Measurements from ENCODE around the gene RPL18. TPM values are rescaled to one million over a fixed set of nuclear protein-coding genes. Genes with fewer than 3 reads are reported as not detected.

RPL18 gene
- total RNA-seq, 1 experiment from 2014 or later, result 1,736 TPM

DNA sequence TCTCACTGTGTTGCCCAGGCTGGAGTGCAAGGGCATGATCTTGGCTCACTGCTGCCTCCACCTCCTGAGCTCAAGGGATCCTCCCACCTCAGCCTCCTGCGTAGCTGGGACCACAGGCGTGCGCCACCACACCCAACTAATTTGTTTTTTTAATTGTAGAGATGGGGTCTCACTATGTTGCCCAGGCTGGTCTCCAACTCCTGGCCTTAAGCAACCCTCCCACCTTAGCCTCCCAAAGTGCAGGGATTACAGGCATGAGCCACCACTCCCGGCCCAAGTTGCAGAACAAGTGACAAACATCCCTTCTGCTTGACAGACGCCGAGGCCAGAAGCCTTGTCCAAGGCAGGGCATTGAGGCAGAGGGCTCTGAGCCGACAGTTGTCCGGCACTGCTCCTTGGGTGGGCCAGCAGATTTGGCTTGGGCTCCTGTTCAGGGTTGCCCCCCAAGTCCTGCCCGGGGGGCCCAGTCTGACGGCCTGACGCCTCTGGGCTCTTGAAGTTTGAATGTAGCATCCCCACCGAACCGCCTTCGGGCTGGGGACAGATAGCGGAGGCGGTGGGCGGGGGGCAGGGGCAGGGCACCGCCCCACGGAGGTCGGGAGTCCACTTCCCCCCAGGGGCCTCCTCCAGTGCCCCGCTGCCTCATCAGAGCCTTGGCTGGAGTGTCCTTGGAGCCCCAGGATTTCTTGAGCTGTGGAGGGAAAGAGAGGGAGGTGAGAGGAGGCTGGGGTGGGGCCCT lies 18.1 kb downstream of the RPL18 start:
- POLR2A ChIA-PET, result no interaction called here
- Mint-ChIP-seq H3K36me3 (ENCODE audit: insufficient read depth, unreplicated experiment) (no peaks in the 10 kb centered on the region), H3K4me1 (ENCODE audit: insufficient read depth, unreplicated experiment) (no peaks in the 10 kb centered on the region), H3K4me3 (ENCODE audit: unreplicated experiment) (no peak overlapping the region), H3K27ac (ENCODE audit: low read depth, unreplicated experiment) (no peak overlapping the region), H3K27me3 (ENCODE audit: insufficient read depth, unreplicated experiment) (peaks cover 15% of the 10 kb centered on the region), H3K9me3 (ENCODE audit: unreplicated experiment) (no peaks in the 10 kb centered on the region)
- CTCF ChIA-PET, result interaction anchor here (0.8 to 1.1 kb wide), 2 partner anchors 8 to 12 kb away, joined by 3 to 4 read pairs; no protein-coding TSS in a partner anchor
- BruUV-seq (replicated peaks), result no TSS peak
- intact Hi-C loops (cut with micrococcal nuclease), result no loop called here
- TF ChIP-seq, protein P1, sequence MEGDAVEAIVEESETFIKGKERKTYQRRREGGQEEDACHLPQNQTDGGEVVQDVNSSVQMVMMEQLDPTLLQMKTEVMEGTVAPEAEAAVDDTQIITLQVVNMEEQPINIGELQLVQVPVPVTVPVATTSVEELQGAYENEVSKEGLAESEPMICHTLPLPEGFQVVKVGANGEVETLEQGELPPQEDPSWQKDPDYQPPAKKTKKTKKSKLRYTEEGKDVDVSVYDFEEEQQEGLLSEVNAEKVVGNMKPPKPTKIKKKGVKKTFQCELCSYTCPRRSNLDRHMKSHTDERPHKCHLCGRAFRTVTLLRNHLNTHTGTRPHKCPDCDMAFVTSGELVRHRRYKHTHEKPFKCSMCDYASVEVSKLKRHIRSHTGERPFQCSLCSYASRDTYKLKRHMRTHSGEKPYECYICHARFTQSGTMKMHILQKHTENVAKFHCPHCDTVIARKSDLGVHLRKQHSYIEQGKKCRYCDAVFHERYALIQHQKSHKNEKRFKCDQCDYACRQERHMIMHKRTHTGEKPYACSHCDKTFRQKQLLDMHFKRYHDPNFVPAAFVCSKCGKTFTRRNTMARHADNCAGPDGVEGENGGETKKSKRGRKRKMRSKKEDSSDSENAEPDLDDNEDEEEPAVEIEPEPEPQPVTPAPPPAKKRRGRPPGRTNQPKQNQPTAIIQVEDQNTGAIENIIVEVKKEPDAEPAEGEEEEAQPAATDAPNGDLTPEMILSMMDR (IDR thresholded peaks at IDR 0.05; ENCODE audit: unreplicated experiment), result no peak
- DNase-seq (ENCODE audit: unreplicated experiment), result no peak

DNA sequence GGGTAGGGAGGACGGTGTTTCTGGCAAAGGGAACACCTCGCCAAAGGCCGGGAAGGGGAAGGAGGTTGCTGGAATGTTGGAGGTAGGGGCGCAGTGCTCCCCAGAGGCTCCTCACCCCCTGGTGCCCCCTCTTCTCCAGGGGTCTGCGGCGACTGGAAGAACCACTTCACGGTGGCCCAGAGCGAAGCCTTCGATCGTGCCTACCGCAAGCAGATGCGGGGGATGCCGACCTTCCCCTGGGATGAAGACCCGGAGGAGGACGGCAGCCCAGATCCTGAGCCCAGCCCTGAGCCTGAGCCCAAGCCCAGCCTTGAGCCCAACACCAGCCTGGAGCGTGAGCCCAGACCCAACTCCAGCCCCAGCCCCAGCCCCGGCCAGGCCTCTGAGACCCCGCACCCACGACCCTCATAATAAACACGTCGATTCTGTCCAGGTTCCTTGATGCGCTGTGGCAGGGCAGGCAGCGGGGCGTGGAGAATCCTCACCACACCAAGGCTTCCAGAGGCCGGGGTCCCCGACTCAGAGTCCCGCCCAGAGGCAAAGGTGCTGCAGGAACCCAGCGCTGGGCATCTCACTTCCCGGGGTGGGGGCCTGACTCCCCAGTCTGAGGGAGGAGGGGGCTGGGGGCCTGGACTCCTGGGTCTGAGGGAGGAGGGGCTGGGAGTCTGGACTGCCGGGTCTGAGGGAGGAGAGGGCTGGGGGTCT lies 19.8 kb downstream of the RPL18 start:
- Mint-ChIP-seq H3K4me1 (ENCODE audit: insufficient read depth, unreplicated experiment) (no peaks in the 10 kb centered on the region), H3K36me3 (ENCODE audit: insufficient read depth, unreplicated experiment) (no peaks in the 10 kb centered on the region), H3K27me3 (ENCODE audit: insufficient read depth, unreplicated experiment) (peaks cover 15% of the 10 kb centered on the region), H3K4me3 (ENCODE audit: unreplicated experiment) (no peak overlapping the region), H3K9me3 (ENCODE audit: unreplicated experiment) (no peaks in the 10 kb centered on the region), H3K27ac (ENCODE audit: low read depth, unreplicated experiment) (no peak overlapping the region)
- TF ChIP-seq, protein P1 (IDR thresholded peaks at IDR 0.05; ENCODE audit: unreplicated experiment), result no peak
- intact Hi-C loops (cut with micrococcal nuclease), result no loop called here
- ChIA-PET POLR2A (no interaction called here), CTCF (interaction anchor here (1.1 kb wide), 1 partner anchor 11 kb away, joined by 4 read pairs; no protein-coding TSS in a partner anchor)
- DNase-seq (ENCODE audit: unreplicated experiment), result no peak
- no TSS peak for BruUV-seq (replicated peaks)

DNA sequence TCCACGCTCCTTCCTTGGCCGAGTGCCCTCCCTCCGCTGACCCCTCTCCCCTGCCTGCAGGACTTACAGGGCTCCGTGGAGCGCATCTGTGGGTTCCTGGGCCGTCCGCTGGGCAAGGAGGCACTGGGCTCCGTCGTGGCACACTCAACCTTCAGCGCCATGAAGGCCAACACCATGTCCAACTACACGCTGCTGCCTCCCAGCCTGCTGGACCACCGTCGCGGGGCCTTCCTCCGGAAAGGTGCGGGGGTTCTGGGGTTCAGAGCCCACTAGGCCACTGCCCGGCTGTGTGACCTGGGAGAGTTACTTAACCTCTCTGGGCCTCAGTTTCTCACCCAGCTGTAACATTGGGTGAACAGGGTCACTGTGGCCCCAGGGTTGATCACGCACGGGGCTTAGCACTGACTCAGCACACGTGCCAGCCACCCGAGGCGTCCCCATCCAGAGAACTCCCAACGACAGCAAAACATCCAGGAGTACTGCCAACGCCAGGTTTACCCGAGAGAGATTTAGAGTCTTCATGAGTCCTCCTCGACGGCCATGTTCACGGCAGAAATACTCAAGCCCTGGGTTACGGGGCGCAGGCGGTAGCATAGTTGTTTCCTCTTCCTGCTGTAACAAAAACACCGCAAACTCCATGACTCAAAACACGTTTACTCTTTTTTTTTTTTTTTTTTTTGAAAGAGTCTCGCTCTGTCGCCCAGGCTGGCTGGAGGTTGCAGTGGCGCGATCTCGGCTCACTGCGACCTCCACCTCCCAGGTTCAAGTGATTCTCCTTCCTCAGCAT lies 22.1 kb downstream of the RPL18 start:
- Mint-ChIP-seq H3K27ac (ENCODE audit: low read depth, unreplicated experiment) (no peak overlapping the region), H3K4me1 (ENCODE audit: insufficient read depth, unreplicated experiment) (no peaks in the 10 kb centered on the region), H3K9me3 (ENCODE audit: unreplicated experiment) (no peaks in the 10 kb centered on the region), H3K36me3 (ENCODE audit: insufficient read depth, unreplicated experiment) (no peaks in the 10 kb centered on the region), H3K27me3 (ENCODE audit: insufficient read depth, unreplicated experiment) (peaks cover 15% of the 10 kb centered on the region), H3K4me3 (ENCODE audit: unreplicated experiment) (no peak overlapping the region)
- POLR2A ChIA-PET, result no interaction called here
- intact Hi-C loops (cut with micrococcal nuclease), result no loop called here
- DNase-seq (ENCODE audit: unreplicated experiment), result no peak
- CTCF ChIA-PET, result no interaction called here
- TF ChIP-seq, protein P1 (IDR thresholded peaks at IDR 0.05; ENCODE audit: unreplicated experiment), result no peak
- BruUV-seq (replicated peaks), result no TSS peak

DNA sequence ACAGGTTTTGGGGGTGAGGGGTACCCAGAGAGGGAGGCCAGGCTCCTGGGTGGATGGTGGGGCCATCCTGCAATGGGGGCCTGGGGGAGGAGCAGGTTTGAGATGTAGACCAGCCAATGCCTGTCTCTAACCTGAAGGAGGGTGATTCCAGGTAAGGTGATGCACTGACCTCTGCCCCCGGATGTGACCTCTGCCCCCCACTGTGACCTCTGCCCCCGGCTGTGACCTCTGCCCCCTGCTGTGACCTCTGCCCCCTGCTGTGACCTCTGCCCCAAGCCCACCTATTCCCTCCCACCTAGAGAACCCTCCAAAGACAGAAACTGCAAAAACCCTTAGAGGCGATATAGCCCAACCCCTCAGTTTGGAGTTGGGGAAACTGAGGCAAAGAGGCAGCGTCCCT lies 22.7 kb downstream of the RPL18 start:
- H3K36me3 Mint-ChIP-seq (ENCODE audit: insufficient read depth, unreplicated experiment), result no peaks in the 10 kb centered on the region
- no peaks in the 10 kb centered on the region for H3K4me1 Mint-ChIP-seq (ENCODE audit: insufficient read depth, unreplicated experiment)
- peaks cover 15% of the 10 kb centered on the region for H3K27me3 Mint-ChIP-seq (ENCODE audit: insufficient read depth, unreplicated experiment)
- H3K9me3 Mint-ChIP-seq (ENCODE audit: unreplicated experiment), result no peaks in the 10 kb centered on the region
- POLR2A ChIA-PET, result no interaction called here
- TF ChIP-seq, protein P1 (IDR thresholded peaks at IDR 0.05; ENCODE audit: unreplicated experiment), result no peak
- no peak overlapping the region for H3K4me3 Mint-ChIP-seq (ENCODE audit: unreplicated experiment)
- no TSS peak for BruUV-seq (replicated peaks)
- no peak overlapping the region for H3K27ac Mint-ChIP-seq (ENCODE audit: low read depth, unreplicated experiment)
- DNase-seq (ENCODE audit: unreplicated experiment), result no peak
- CTCF ChIA-PET, result interaction anchor here (0.6 kb wide), 1 partner anchor 19 kb away, joined by 3 read pairs; no protein-coding TSS in a partner anchor
- intact Hi-C loops (cut with micrococcal nuclease), result no loop called here
